HEK293 (cell line): ENCODE data around the gene THAP11.

Experiments
- CTCF ChIA-PET: fragments of 350-600 bp; formaldehyde crosslinking; extraction: SDS; loops from one replicate; lab custom pipeline; 2021; ENCODE audit warnings: antibody characterized with exemption; lab: Yijun Ruan, JAX
- POLR2A ChIA-PET: fragments of 300-600 bp; formaldehyde crosslinking; extraction: SDS; loops from one replicate; lab custom pipeline; 2020; ENCODE audit warnings: antibody characterized with exemption, inconsistent platforms; lab: Yijun Ruan, JAX
- H3K27ac ChIP-seq: fragments of 200-500 bp; sonication (Bioruptor generic); 2 replicates; pipeline ENCODE4 v1.5.1; 2014; ENCODE audit warnings: low read depth, low read length, control low read depth, inconsistent platforms; ENCODE audit errors: extremely low read depth
- H3K36me3 ChIP-seq, 2 experiments: fragments of 200-500 bp in 1 of 2; sonication (Bioruptor generic) in 1 of 2; 1 replicate in 1 of 2; 2 replicates in 1 of 2; pipeline ENCODE4 v1.5.1; 2014 to 2017; ENCODE audit warnings: inconsistent platforms in 2 of 2, low read length in 2 of 2; ENCODE audit not compliant: control insufficient read depth in 2 of 2, insufficient read depth in 1 of 2
- H3K4me1 ChIP-seq: fragments of 200-500 bp; sonication (Bioruptor generic); 2 replicates; pipeline ENCODE4 v1.5.1; 2014; ENCODE audit warnings: mild to moderate bottlenecking, low read length, inconsistent platforms; ENCODE audit not compliant: control insufficient read depth, insufficient read depth
- H3K4me3 ChIP-seq: 2 replicates; pipeline ENCODE4 v1.5.1; 2011; ENCODE audit warnings: low read depth, mild to moderate bottlenecking, control low read depth, low read length, moderate library complexity
- H3K9me3 ChIP-seq: fragments of 200-500 bp; sonication (Bioruptor generic); 2 replicates; pipeline ENCODE4 v1.5.1; 2014; ENCODE audit warnings: low read depth, low read length, inconsistent platforms; ENCODE audit not compliant: control insufficient read depth, insufficient read depth
- BCL11A ChIP-seq: fragments of 450-650 bp; formaldehyde crosslinking; IDR thresholded peaks from 2 replicates; pipeline ENCODE4 v1.5.1; 2016; ENCODE audit warnings: low read depth, missing biosample characterization, missing genetic modification characterization
- OVOL3 ChIP-seq: fragments of 450-650 bp; formaldehyde crosslinking; IDR thresholded peaks from 2 replicates; pipeline ENCODE4 v1.5.1; 2016; ENCODE audit warnings: missing biosample characterization, missing genetic modification characterization
- REPIN1 ChIP-seq: fragments of 450-650 bp; formaldehyde crosslinking; IDR thresholded peaks from 2 replicates; pipeline ENCODE4 v1.5.1; 2017; ENCODE audit warnings: missing biosample characterization, missing genetic modification characterization, low read depth
- SP2 ChIP-seq: fragments of 450-650 bp; formaldehyde crosslinking; IDR thresholded peaks from 2 replicates; pipeline ENCODE4 v1.5.1; 2016; ENCODE audit warnings: missing biosample characterization, missing genetic modification characterization
- SP7 ChIP-seq: fragments of 450-650 bp; formaldehyde crosslinking; IDR thresholded peaks from 2 replicates; pipeline ENCODE4 v1.5.1; 2016; ENCODE audit warnings: missing biosample characterization, missing genetic modification characterization
- ZBTB20 ChIP-seq: fragments of 450-650 bp; formaldehyde crosslinking; IDR thresholded peaks from 2 replicates; pipeline ENCODE4 v1.5.1; 2016; ENCODE audit warnings: missing biosample characterization, missing genetic modification characterization
- ZFP3 ChIP-seq: fragments of 450-650 bp; formaldehyde crosslinking; IDR thresholded peaks from 2 replicates; pipeline ENCODE4 v1.5.1; 2016; ENCODE audit warnings: low read depth, missing biosample characterization, missing genetic modification characterization
- ZNF114 ChIP-seq: fragments of 450-650 bp; formaldehyde crosslinking; IDR thresholded peaks from 2 replicates; pipeline ENCODE4 v1.5.0; 2017; ENCODE audit warnings: missing biosample characterization, missing genetic modification characterization
- ZNF146 ChIP-seq: fragments of 450-650 bp; formaldehyde crosslinking; IDR thresholded peaks from 2 replicates; pipeline ENCODE4 v1.5.1; 2016; ENCODE audit warnings: missing biosample characterization, missing genetic modification characterization
- ZNF169 ChIP-seq: fragments of 450-650 bp; formaldehyde crosslinking; IDR thresholded peaks from 2 replicates; pipeline ENCODE4 v1.5.1; 2016; ENCODE audit warnings: missing biosample characterization, missing genetic modification characterization
- ZNF23 ChIP-seq: fragments of 450-650 bp; formaldehyde crosslinking; IDR thresholded peaks from 2 replicates; pipeline ENCODE4 v1.5.1; 2016; ENCODE audit warnings: missing biosample characterization, missing genetic modification characterization, borderline replicate concordance
- ZNF280D ChIP-seq: fragments of 450-650 bp; formaldehyde crosslinking; IDR thresholded peaks from 2 replicates; pipeline ENCODE4 v1.5.1; 2016; ENCODE audit warnings: missing biosample characterization, missing genetic modification characterization
- ZNF311 ChIP-seq: fragments of 450-650 bp; formaldehyde crosslinking; IDR thresholded peaks from 2 replicates; pipeline ENCODE4 v1.5.1; 2017; ENCODE audit warnings: missing biosample characterization, missing genetic modification characterization, borderline replicate concordance
- ZNF350 ChIP-seq: fragments of 450-650 bp; formaldehyde crosslinking; IDR thresholded peaks from 2 replicates; pipeline ENCODE4 v1.5.0; 2017; ENCODE audit warnings: missing biosample characterization, mild to moderate bottlenecking, missing genetic modification characterization
- ZNF423 ChIP-seq: fragments of 450-650 bp; formaldehyde crosslinking; IDR thresholded peaks from 2 replicates; pipeline ENCODE4 v1.5.1; 2016; ENCODE audit warnings: missing biosample characterization, missing genetic modification characterization
- ZNF510 ChIP-seq: fragments of 450-650 bp; formaldehyde crosslinking; IDR thresholded peaks from 2 replicates; pipeline ENCODE4 v1.5.1; 2018; ENCODE audit warnings: mild to moderate bottlenecking, missing genetic modification characterization, missing biosample characterization; ENCODE audit not compliant: insufficient replicate concordance
- ZNF529 ChIP-seq: fragments of 450-650 bp; formaldehyde crosslinking; IDR thresholded peaks from 2 replicates; pipeline ENCODE4 v1.5.1; 2017; ENCODE audit warnings: missing genetic modification characterization, missing biosample characterization; ENCODE audit not compliant: insufficient replicate concordance
- ZNF530 ChIP-seq: fragments of 450-650 bp; formaldehyde crosslinking; IDR thresholded peaks from 2 replicates; pipeline ENCODE4 v1.5.1; 2016; ENCODE audit warnings: low read depth, missing biosample characterization, missing genetic modification characterization
- ZNF654 ChIP-seq: fragments of 450-650 bp; formaldehyde crosslinking; IDR thresholded peaks from 2 replicates; pipeline ENCODE4 v1.5.1; 2016; ENCODE audit warnings: low read depth, missing biosample characterization, missing genetic modification characterization
- ZNF660 ChIP-seq: fragments of 450-650 bp; IDR thresholded peaks from 2 replicates; pipeline ENCODE4 v1.5.1; 2018; ENCODE audit warnings: missing biosample characterization, mild to moderate bottlenecking, missing genetic modification characterization
- ZNF664 ChIP-seq: fragments of 450-650 bp; formaldehyde crosslinking; IDR thresholded peaks from 2 replicates; pipeline ENCODE4 v1.5.1; 2016; ENCODE audit warnings: missing biosample characterization, missing genetic modification characterization
- ZNF777 ChIP-seq: fragments of 450-650 bp; formaldehyde crosslinking; IDR thresholded peaks from 2 replicates; pipeline ENCODE4 v1.5.1; 2017; ENCODE audit warnings: missing biosample characterization, missing genetic modification characterization, borderline replicate concordance
- ZNF792 ChIP-seq: fragments of 450-650 bp; formaldehyde crosslinking; IDR thresholded peaks from 2 replicates; pipeline ENCODE4 v1.5.1; 2016; ENCODE audit warnings: missing biosample characterization, missing genetic modification characterization
- TF ChIP-seq, protein P1 (sequence below): fragments of 450-650 bp; formaldehyde crosslinking; IDR thresholded peaks from 2 replicates; pipeline ENCODE4 v1.5.0; 2017; ENCODE audit warnings: missing biosample characterization, missing genetic modification characterization, borderline replicate concordance
- TF ChIP-seq, protein P2 (sequence below): fragments of 450-650 bp; formaldehyde crosslinking; IDR thresholded peaks from 2 replicates; pipeline ENCODE4 v1.5.1; 2016; ENCODE audit warnings: missing biosample characterization, missing genetic modification characterization

THAP11 gene

DNA sequence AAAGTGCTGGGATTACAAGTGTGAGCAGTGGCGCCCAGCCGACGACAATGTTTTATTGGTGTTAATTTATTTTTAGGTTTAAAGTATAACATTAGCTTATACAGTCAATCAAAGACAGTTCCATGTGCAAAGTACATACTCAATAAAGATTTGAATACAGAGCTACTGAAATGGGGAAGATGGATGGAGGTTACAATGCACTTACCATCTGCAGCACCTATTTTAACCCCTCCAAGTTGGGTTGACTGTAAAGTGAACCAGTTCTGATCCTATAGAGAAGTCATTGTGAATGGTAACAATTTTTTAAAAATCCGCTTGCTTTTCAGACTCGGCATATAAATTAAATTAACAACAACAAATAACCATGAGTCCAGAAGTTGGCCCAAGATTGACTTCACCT is 50.3 kb downstream of the THAP11 start:
- ChIA-PET POLR2A (interaction anchor here (0.7 to 1.0 kb wide), 3 partner anchors 33 to 43 kb away, joined by 3 to 5 read pairs (median 3); no protein-coding TSS in a partner anchor), CTCF (interaction anchor here (1.3 to 3.2 kb wide), 3 partner anchors 9 to 76 kb away, joined by 3 to 22 read pairs (median 10); no protein-coding TSS in a partner anchor)
- H3K4me3 ChIP-seq, result peak overlapping the region; percentile 19; the same call in 1 of the 2 replicates
- H3K9me3 ChIP-seq, result no peaks in the 10 kb centered on the region
- peak overlapping the region; percentile 28; the same call in 1 of the 2 replicates for H3K27ac ChIP-seq
- peaks cover 0 to 3% of the 10 kb centered on the region in 2 experiments; a peak in 2 of 3 replicates for H3K36me3 ChIP-seq
- peaks cover 4% of the 10 kb centered on the region for H3K4me1 ChIP-seq
- no peak for TF ChIP-seq ZNF23
- peak; percentile 20; the same call in 1 of the 2 replicates for TF ChIP-seq ZNF664 (tag by site-specific recombination)

GRCh38 chr16:67892899-67893742 is 51.0 kb downstream of the THAP11 start, which contains the start of gene PSKH1:
Gene PSKH1 (plus strand): TSS chr16:67893254. CDS start chr16:67908750, 15,496 bp downstream.
- Histone ChIP-seq H3K36me3 (peaks cover 0 to 3% of the 10 kb centered on the region in 2 experiments; a peak in 2 of 3 replicates), H3K4me3 (peak within 1 kb of the TSS; percentile 82), H3K27ac (peak within 1 kb of the TSS; percentile 85), H3K9me3 (no peaks in the 10 kb centered on the region), H3K4me1 (peaks cover 4% of the 10 kb centered on the region)
- CTCF ChIA-PET, result interaction anchor here (0.6 to 3.2 kb wide), 6 partner anchors 10 to 376 kb away, joined by 3 to 22 read pairs (median 4); no protein-coding TSS in a partner anchor
- POLR2A ChIA-PET, result interaction anchor here (0.6 to 1.4 kb wide), 6 partner anchors 9 to 331 kb away, joined by 3 to 8 read pairs (median 4); partner anchors contain the start of genes RANBP10 and TSNAXIP1
- TF ChIP-seq ZNF146 (tag by site-specific recombination) (no peak), ZNF529 (no peak), ZNF530 (tag by site-specific recombination) (no peak), SP7 (0 out of 2 replicates have a peak, but pooled peaks have one; percentile 24), SP2 (tag by site-specific recombination) (peak; percentile 95), ZNF423 (tag by site-specific recombination) (no peak), ZNF510 (tag by site-specific recombination) (no peak), ZFP3 (tag by site-specific recombination) (no peak), ZNF169 (tag by site-specific recombination) (no peak), ZNF350 (tag by site-specific recombination) (no peak), ZBTB20 (tag by site-specific recombination) (peak; percentile 33; the same call in 1 of the 2 replicates), ZNF792 (tag by site-specific recombination) (no peak), ZNF654 (tag by site-specific recombination) (no peak), ZNF280D (tag by site-specific recombination) (no peak), OVOL3 (tag by site-specific recombination) (no peak), REPIN1 (tag by site-specific recombination) (no peak), ZNF777 (tag by site-specific recombination) (no peak; the same call in 1 of the 2 replicates), ZNF114 (tag by site-specific recombination) (no peak), ZNF311 (tag by site-specific recombination) (no peak), ZNF660 (tag by site-specific recombination) (peak; percentile 65), BCL11A (tag by site-specific recombination) (no peak)
- TF ChIP-seq, protein P1, sequence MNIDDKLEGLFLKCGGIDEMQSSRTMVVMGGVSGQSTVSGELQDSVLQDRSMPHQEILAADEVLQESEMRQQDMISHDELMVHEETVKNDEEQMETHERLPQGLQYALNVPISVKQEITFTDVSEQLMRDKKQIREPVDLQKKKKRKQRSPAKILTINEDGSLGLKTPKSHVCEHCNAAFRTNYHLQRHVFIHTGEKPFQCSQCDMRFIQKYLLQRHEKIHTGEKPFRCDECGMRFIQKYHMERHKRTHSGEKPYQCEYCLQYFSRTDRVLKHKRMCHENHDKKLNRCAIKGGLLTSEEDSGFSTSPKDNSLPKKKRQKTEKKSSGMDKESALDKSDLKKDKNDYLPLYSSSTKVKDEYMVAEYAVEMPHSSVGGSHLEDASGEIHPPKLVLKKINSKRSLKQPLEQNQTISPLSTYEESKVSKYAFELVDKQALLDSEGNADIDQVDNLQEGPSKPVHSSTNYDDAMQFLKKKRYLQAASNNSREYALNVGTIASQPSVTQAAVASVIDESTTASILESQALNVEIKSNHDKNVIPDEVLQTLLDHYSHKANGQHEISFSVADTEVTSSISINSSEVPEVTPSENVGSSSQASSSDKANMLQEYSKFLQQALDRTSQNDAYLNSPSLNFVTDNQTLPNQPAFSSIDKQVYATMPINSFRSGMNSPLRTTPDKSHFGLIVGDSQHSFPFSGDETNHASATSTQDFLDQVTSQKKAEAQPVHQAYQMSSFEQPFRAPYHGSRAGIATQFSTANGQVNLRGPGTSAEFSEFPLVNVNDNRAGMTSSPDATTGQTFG (tag by site-specific recombination), result no peak
- TF ChIP-seq, protein P2, sequence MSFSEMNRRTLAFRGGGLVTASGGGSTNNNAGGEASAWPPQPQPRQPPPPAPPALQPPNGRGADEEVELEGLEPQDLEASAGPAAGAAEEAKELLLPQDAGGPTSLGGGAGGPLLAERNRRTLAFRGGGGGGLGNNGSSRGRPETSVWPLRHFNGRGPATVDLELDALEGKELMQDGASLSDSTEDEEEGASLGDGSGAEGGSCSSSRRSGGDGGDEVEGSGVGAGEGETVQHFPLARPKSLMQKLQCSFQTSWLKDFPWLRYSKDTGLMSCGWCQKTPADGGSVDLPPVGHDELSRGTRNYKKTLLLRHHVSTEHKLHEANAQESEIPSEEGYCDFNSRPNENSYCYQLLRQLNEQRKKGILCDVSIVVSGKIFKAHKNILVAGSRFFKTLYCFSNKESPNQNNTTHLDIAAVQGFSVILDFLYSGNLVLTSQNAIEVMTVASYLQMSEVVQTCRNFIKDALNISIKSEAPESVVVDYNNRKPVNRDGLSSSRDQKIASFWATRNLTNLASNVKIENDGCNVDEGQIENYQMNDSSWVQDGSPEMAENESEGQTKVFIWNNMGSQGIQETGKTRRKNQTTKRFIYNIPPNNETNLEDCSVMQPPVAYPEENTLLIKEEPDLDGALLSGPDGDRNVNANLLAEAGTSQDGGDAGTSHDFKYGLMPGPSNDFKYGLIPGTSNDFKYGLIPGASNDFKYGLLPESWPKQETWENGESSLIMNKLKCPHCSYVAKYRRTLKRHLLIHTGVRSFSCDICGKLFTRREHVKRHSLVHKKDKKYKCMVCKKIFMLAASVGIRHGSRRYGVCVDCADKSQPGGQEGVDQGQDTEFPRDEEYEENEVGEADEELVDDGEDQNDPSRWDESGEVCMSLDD (tag by site-specific recombination), result no peak
